NT2/D1 (cell line): Measurements from ENCODE around the gene ZFHX3.

ENCODE experiments used
- DNase-seq: peaks from one replicate; pipeline ENCODE4 v3.0.0-alpha.2; 2011; ENCODE audit warnings: low read depth, low spot score
- H3K27me3 ChIP-seq: 2 replicates; pipeline ENCODE4 v1.6.0; 2011; ENCODE audit warnings: mild to moderate bottlenecking; ENCODE audit not compliant: insufficient read length, insufficient read depth
- H3K36me3 ChIP-seq: 2 replicates; pipeline ENCODE4 v1.6.1; 2011; ENCODE audit warnings: mild to moderate bottlenecking, low read length, mixed read lengths; ENCODE audit not compliant: insufficient read depth, insufficient read length
- H3K4me1 ChIP-seq: 2 replicates; pipeline ENCODE4 v1.5.1; 2011; ENCODE audit not compliant: insufficient read depth, insufficient read length
- H3K4me3 ChIP-seq: 2 replicates; pipeline ENCODE4 v1.5.1; 2011; ENCODE audit warnings: low read depth; ENCODE audit not compliant: insufficient read length
- H3K9ac ChIP-seq: 2 replicates; pipeline ENCODE4 v1.6.0; 2011; ENCODE audit warnings: low read depth; ENCODE audit not compliant: insufficient read length
- H3K9me3 ChIP-seq: 2 replicates; pipeline ENCODE4 v1.5.1; 2011; ENCODE audit warnings: mild to moderate bottlenecking, low read length; ENCODE audit not compliant: insufficient read depth
- SUZ12 ChIP-seq: IDR thresholded peaks from 2 replicates; pipeline ENCODE4 v1.6.1; 2011; ENCODE audit not compliant: insufficient read length, insufficient read depth; ENCODE audit errors: extremely low read depth
- YY1 ChIP-seq: IDR thresholded peaks from 2 replicates; pipeline ENCODE4 v1.6.1; 2011; ENCODE audit not compliant: insufficient read length, insufficient read depth
- ZNF274 ChIP-seq: IDR thresholded peaks from 2 replicates; pipeline ENCODE4 v1.6.1; 2011; ENCODE audit warnings: mild to moderate bottlenecking, low read depth, low read length

Gene ZFHX3

GRCh38 chr16:72952404-72952803, 95.5 kb downstream of the ZFHX3 start:
- no peak for TF ChIP-seq YY1
- TF ChIP-seq SUZ12 = no peak
- no peak for TF ChIP-seq ZNF274
- H3K27me3 ChIP-seq = no peaks in the 10 kb centered on the region

GRCh38 chr16:72951916-72952315, 96.0 kb downstream of the ZFHX3 start:
- H3K4me1 ChIP-seq = peaks cover 5% of the 10 kb centered on the region
- H3K36me3 ChIP-seq = peaks cover 10% of the 10 kb centered on the region
- H3K9me3 ChIP-seq = 0 out of 2 replicates have a peak, but pooled peaks cover 5% of the 10 kb centered on the region
- H3K4me3 ChIP-seq = no peak overlapping the region
- no peak overlapping the region for H3K9ac ChIP-seq
- no peaks in the 10 kb centered on the region for H3K27me3 ChIP-seq
- DNase-seq = no peak
- TF ChIP-seq ZNF274 = no peak
- no peak for TF ChIP-seq YY1
- no peak for TF ChIP-seq SUZ12

More at GRCh38 chr16:72952404-72952803, 95.5 kb downstream of the ZFHX3 start:
- H3K9ac ChIP-seq = no peak overlapping the region
- no peak overlapping the region for H3K4me3 ChIP-seq
- H3K9me3 ChIP-seq = 0 out of 2 replicates have a peak, but pooled peaks cover 5% of the 10 kb centered on the region
- DNase-seq = no peak
- peaks cover 5% of the 10 kb centered on the region for H3K4me1 ChIP-seq
- peaks cover 13% of the 10 kb centered on the region for H3K36me3 ChIP-seq

GRCh38 chr16:72950669-72951068, 97.3 kb downstream of the ZFHX3 start:
- no peaks in the 10 kb centered on the region for H3K27me3 ChIP-seq
- peaks cover 5% of the 10 kb centered on the region for H3K4me1 ChIP-seq
- no peak overlapping the region for H3K4me3 ChIP-seq
- H3K9ac ChIP-seq = no peak overlapping the region
- TF ChIP-seq ZNF274 = no peak
- TF ChIP-seq SUZ12 = no peak
- no peak for TF ChIP-seq YY1
- 0 out of 2 replicates have a peak, but pooled peaks cover 5% of the 10 kb centered on the region for H3K9me3 ChIP-seq
- DNase-seq = no peak
- peaks cover 14% of the 10 kb centered on the region for H3K36me3 ChIP-seq

GRCh38 chr16:72948238-72948829, 99.6 kb downstream of the ZFHX3 start:
- no peak for DNase-seq
- Histone ChIP-seq H3K9me3 (0 out of 2 replicates have a peak, but pooled peaks cover 5% of the 10 kb centered on the region), H3K36me3 (peaks cover 14% of the 10 kb centered on the region), H3K27me3 (no peaks in the 10 kb centered on the region), H3K9ac (no peak overlapping the region), H3K4me1 (peaks cover 5% of the 10 kb centered on the region), H3K4me3 (no peak overlapping the region)
- TF ChIP-seq SUZ12 (no peak), ZNF274 (no peak), YY1 (no peak)

- Histone ChIP-seq H3K9me3 (0 out of 2 replicates have a peak, but pooled peaks cover 5% of the 10 kb centered on the region), H3K4me3 (no peak overlapping the region), H3K9ac (no peak overlapping the region), H3K27me3 (no peaks in the 10 kb centered on the region), H3K36me3 (peaks cover 14% of the 10 kb centered on the region), H3K4me1 (peaks cover 5% of the 10 kb centered on the region)
- TF ChIP-seq ZNF274 (no peak), YY1 (no peak), SUZ12 (no peak)
- DNase-seq = no peak
These were observed 100.3 kb downstream of the ZFHX3 start for GRCh38 chr16:72947379-72948237.

- no peaks in the 10 kb centered on the region for H3K27me3 ChIP-seq
- H3K36me3 ChIP-seq = peaks cover 14% of the 10 kb centered on the region
- H3K9me3 ChIP-seq = 0 out of 2 replicates have a peak, but pooled peaks cover 5% of the 10 kb centered on the region
- peaks cover 5% of the 10 kb centered on the region for H3K4me1 ChIP-seq
- no peak overlapping the region for H3K9ac ChIP-seq
- H3K4me3 ChIP-seq = no peak overlapping the region
- no peak for DNase-seq
- no peak for TF ChIP-seq YY1
These were observed 101.3 kb downstream of the ZFHX3 start for GRCh38 chr16:72946474-72947194.
